ENCODE results near the gene RPS6KA2.

- TF ChIP-seq CTCF (IDR thresholded peaks at IDR 0.05) (no peak), POLR2A (IDR thresholded peaks at IDR 0.05) (no peak)
Measured at GRCh38 chr6:166423781-166424180, 203.3 kb downstream of the RPS6KA2 start.
